Measurements from ENCODE around the gene THOC6. TPM values are rescaled to one million over a fixed set of nuclear protein-coding genes. Genes with fewer than 3 reads are reported as not detected.

Gene THOC6
- total and polyA plus RNA-seq, 9 of the 15 experiments (the other 6 are each of a cell fraction or from before 2014, with no cell fraction given) = 2.5 to 65.4 (median 42.3) TPM

DNA sequence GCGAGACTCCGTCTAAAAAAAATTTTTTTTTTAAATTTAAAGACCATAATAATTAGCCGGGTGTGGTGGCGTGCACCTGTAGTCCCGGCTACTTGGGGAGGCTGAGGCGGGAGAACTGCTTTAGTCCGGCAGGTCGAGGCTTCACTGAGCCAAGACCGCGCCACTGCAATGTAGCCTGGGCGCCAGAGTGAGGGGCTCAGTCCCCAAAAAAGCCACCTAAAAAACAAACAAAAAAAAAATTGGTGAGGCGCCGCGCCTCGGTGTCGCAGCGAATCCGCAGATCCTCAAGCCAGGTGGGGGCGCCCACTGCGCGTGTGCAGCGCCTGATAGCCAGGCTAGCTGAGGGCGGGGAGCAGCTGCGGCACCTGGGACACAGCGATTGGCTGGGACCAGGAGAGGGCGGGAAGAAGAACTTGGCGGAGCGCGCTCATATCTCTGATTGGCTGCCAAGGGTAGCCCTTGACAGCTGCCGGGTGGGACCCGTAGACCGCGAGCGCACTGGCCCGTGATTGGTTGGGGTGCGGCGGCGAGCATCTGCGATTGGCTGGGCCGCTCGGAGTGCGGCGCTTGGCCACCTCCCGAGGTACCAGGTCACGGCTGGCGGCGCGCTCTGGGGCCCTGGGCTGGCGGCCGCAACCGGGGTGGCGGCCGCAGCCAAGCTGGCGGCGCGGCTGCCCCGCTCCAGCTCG is 20.1 kb upstream of the THOC6 start (continued):
- TF ChIP-seq MYC (IDR thresholded peaks at IDR 0.05; ENCODE audit: low read depth, low read length) (peak; percentile 57), MYC (CRISPR knock-in tag; IDR thresholded peaks at IDR 0.05; ENCODE audit: borderline replicate concordance, low read depth) (no peak), NCOA2 (IDR thresholded peaks at IDR 0.05; ENCODE audit: partially characterized antibody in 2 of 2) (no peak), FOXM1 (IDR thresholded peaks at IDR 0.05; ENCODE audit: low read depth) (peak; percentile 27; the same call in 1 of the 2 replicates), FOXM1 (CRISPR knock-in tag; IDR thresholded peaks at IDR 0.05; ENCODE audit: low read depth) (no peak), ZNF445 (CRISPR knock-in tag; IDR thresholded peaks at IDR 0.05; ENCODE audit: low read depth) (no peak), FOXP4 (CRISPR knock-in tag; IDR thresholded peaks at IDR 0.05; ENCODE audit: borderline replicate concordance) (no peak)
- TF ChIP-seq, protein P1, sequence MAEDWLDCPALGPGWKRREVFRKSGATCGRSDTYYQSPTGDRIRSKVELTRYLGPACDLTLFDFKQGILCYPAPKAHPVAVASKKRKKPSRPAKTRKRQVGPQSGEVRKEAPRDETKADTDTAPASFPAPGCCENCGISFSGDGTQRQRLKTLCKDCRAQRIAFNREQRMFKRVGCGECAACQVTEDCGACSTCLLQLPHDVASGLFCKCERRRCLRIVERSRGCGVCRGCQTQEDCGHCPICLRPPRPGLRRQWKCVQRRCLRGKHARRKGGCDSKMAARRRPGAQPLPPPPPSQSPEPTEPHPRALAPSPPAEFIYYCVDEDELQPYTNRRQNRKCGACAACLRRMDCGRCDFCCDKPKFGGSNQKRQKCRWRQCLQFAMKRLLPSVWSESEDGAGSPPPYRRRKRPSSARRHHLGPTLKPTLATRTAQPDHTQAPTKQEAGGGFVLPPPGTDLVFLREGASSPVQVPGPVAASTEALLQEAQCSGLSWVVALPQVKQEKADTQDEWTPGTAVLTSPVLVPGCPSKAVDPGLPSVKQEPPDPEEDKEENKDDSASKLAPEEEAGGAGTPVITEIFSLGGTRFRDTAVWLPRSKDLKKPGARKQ (CRISPR knock-in tag; IDR thresholded peaks at IDR 0.05) = no peak
- TF ChIP-seq, protein P2, sequence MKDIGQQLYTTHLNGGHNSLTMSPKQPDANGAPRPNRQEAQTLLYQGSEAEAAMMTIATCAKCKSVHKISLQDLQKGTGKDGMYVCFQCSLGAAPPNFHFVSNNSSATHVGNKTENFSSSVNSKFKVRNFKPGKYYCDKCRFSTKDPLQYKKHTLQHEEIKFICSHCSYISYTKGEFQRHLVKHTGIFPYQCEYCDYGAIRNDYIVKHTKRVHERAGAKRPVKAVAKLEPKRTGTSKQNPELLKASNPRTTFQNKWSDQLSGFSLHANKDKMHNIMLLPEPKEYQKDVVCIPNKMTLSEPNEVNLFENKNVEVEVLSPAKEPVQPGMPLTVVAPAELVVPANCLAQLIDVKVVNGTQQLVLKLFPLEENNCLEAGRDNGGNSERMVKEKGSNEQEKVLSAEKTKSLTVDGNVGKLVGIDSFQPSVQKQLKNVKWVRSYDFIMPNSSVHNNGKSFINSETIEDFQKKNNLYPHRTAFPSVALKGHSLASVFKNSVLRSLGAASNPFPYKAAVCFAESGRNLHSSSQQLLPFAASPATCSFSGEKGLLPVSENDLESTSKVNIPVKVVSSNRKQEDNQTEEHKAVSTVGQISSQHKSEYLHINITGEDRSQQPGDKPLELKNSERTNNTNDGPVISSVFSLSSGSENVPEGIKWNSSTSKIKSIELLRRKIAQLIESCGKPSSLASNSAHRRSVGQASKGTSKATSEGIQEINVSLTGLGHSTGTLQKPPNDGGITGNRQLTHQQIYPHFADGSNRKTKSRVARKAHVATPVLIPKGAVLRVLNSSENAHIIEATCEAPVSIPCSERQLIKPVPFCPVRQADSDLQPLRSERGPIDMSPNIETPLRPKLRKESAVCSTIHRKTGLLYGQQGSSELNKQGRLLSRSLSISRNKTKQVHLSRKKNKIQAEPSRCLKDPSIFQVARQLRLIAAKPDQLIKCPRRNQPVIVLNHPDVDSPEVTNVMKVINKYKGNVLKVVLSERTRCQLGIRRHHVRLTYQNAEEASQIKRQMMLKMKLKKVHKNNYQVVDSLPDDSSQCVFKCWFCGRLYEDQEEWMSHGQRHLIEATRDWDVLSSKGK (CRISPR knock-in tag; IDR thresholded peaks at IDR 0.05) = no peak
- TF ChIP-seq, protein P3, sequence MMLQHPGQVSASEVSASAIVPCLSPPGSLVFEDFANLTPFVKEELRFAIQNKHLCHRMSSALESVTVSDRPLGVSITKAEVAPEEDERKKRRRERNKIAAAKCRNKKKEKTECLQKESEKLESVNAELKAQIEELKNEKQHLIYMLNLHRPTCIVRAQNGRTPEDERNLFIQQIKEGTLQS (IDR thresholded peaks at IDR 0.05) = no peak
- TF ChIP-seq, protein P3 (CRISPR knock-in tag; conservative IDR thresholded peaks at IDR 0.05) = no peak
- TF ChIP-seq, protein P4, sequence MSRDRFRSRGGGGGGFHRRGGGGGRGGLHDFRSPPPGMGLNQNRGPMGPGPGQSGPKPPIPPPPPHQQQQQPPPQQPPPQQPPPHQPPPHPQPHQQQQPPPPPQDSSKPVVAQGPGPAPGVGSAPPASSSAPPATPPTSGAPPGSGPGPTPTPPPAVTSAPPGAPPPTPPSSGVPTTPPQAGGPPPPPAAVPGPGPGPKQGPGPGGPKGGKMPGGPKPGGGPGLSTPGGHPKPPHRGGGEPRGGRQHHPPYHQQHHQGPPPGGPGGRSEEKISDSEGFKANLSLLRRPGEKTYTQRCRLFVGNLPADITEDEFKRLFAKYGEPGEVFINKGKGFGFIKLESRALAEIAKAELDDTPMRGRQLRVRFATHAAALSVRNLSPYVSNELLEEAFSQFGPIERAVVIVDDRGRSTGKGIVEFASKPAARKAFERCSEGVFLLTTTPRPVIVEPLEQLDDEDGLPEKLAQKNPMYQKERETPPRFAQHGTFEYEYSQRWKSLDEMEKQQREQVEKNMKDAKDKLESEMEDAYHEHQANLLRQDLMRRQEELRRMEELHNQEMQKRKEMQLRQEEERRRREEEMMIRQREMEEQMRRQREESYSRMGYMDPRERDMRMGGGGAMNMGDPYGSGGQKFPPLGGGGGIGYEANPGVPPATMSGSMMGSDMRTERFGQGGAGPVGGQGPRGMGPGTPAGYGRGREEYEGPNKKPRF (IDR thresholded peaks at IDR 0.05; ENCODE audit: low read depth, low read length) = no peak
- TF ChIP-seq, protein P5, sequence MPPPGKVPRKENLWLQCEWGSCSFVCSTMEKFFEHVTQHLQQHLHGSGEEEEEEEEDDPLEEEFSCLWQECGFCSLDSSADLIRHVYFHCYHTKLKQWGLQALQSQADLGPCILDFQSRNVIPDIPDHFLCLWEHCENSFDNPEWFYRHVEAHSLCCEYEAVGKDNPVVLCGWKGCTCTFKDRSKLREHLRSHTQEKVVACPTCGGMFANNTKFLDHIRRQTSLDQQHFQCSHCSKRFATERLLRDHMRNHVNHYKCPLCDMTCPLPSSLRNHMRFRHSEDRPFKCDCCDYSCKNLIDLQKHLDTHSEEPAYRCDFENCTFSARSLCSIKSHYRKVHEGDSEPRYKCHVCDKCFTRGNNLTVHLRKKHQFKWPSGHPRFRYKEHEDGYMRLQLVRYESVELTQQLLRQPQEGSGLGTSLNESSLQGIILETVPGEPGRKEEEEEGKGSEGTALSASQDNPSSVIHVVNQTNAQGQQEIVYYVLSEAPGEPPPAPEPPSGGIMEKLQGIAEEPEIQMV (tag; conservative IDR thresholded peaks at IDR 0.05; ENCODE audit: low read depth) = no peak

All from K562 (cell line).